HCT116 (cell line): Measurements from ENCODE around the gene TRHDE. TPM values are rescaled to one million over a fixed set of nuclear protein-coding genes. Genes with fewer than 3 reads are reported as not detected.

ENCODE experiments used
- ATAC-seq: fragments of 200-7000 bp; cut with Tn5 transposase; 2 replicates; pipeline ENCODE4 v1.9.1; 2020; ENCODE audit warnings: mild to moderate bottlenecking, moderate library complexity
- BruUV-seq: library from RNA; stranded (reverse); fragments of 400-500 nt; replicated peaks from 2 replicates; lab custom pipeline; 2021; lab: Mats Ljungman, UMichigan
- CTCF ChIA-PET: fragments of 300-600 bp; sonication (Branson Sonifier 250); formaldehyde crosslinking; loops from one replicate; lab custom pipeline; 2021; ENCODE audit warnings: antibody characterized with exemption; lab: Charles Lee
- POLR2A ChIA-PET: fragments of 300-600, 350-600 bp; sonication (Branson Sonifier 250); formaldehyde crosslinking; loops from one replicate; lab custom pipeline; 2021; ENCODE audit warnings: antibody characterized with exemption; lab: Charles Lee
- RAD21 ChIA-PET, 2 experiments: fragments of 300-600 bp; sonication (Branson Sonifier 250); formaldehyde crosslinking; loops; one replicate each; lab custom pipeline; 2023; ENCODE audit warnings: low total read pairs in 2 of 2; ENCODE audit not compliant: uncharacterized antibody in 2 of 2, unreplicated experiment in 2 of 2, low non-redundant PET in 1 of 2; lab: Charles Lee
- DNase-seq: peaks from one replicate; pipeline ENCODE4 v3.0.0-alpha.2; 2010; ENCODE audit warnings: low read depth, low spot score
- H2AFZ ChIP-seq: fragments of 200-600 bp; shearing (Covaris generic), sonication (generic); 2 replicates; pipeline ENCODE4 v1.6.1; 2017; ENCODE audit warnings: low read depth, mixed run types, mixed read lengths, antibody characterized with exemption, low read length; ENCODE audit not compliant: poor library complexity, severe bottlenecking
- H3K27ac ChIP-seq: 2 replicates; pipeline ENCODE4 v1.5.1; 2012; ENCODE audit warnings: low read depth, low read length
- H3K27me3 ChIP-seq: fragments of 200-600 bp; sonication (generic); 2 replicates; pipeline ENCODE4 v1.6.1; 2016; ENCODE audit warnings: mixed run types, low read length, mixed read lengths; ENCODE audit not compliant: insufficient read depth
- H3K36me3 ChIP-seq, 2 experiments: fragments of 200-500 bp in 1 of 2; fragments of 200-600 bp in 1 of 2; sonication (Bioruptor generic) in 1 of 2; sonication (generic) in 1 of 2; 2 replicates each; pipeline versions ENCODE4 v1.5.1 to v1.6.1; 2014 to 2016; ENCODE audit warnings: low read length in 2 of 2, inconsistent platforms in 1 of 2, mixed read lengths in 1 of 2, mixed run types in 1 of 2; ENCODE audit not compliant: insufficient read depth in 2 of 2, control insufficient read depth in 1 of 2
- H3K4me1 ChIP-seq, 2 experiments: fragments of 200-600 bp in 1 of 2; sonication (generic) in 1 of 2; 2 replicates each; pipeline versions ENCODE4 v1.5.1 to v1.6.1; 2012 to 2017; ENCODE audit warnings: low read length in 2 of 2, inconsistent platforms in 1 of 2, mild to moderate bottlenecking in 1 of 2, mixed read lengths in 1 of 2, mixed run types in 1 of 2, moderate library complexity in 1 of 2; ENCODE audit not compliant: insufficient read depth in 2 of 2, control insufficient read depth in 1 of 2
- H3K4me2 ChIP-seq: fragments of 200-600 bp; sonication (generic); 2 replicates; pipeline ENCODE4 v1.6.1; 2017; ENCODE audit warnings: mixed run types, low read length, mixed read lengths
- H3K4me3 ChIP-seq, 2 experiments: fragments of 200-600 bp in 1 of 2; sonication (generic) in 1 of 2; replicated peaks in 1 of 2; 2 replicates each; pipeline ENCODE4 v1.5.1; 2011 to 2016; ENCODE audit warnings: low read length in 2 of 2, control low read depth in 1 of 2, low read depth in 1 of 2, mild to moderate bottlenecking in 1 of 2, mixed read lengths in 1 of 2, mixed run types in 1 of 2
- H3K79me2 ChIP-seq: fragments of 200-600 bp; sonication (generic); 2 replicates; pipeline ENCODE4 v1.6.1; 2017; ENCODE audit warnings: mild to moderate bottlenecking, mixed run types, low read length, moderate library complexity, mixed read lengths; ENCODE audit not compliant: insufficient read depth
- H3K9ac ChIP-seq: fragments of 200-600 bp; sonication (generic); 2 replicates; pipeline ENCODE4 v1.6.1; 2016; ENCODE audit warnings: low read length, mixed read lengths
- H3K9me2 ChIP-seq: fragments of 200-600 bp; sonication (generic), shearing (Covaris generic); 2 replicates; pipeline ENCODE4 v1.6.1; 2017; ENCODE audit warnings: mixed run types, mild to moderate bottlenecking, moderate library complexity; ENCODE audit not compliant: insufficient read depth
- H3K9me3 ChIP-seq, 2 experiments: fragments of 200-500 bp in 1 of 2; fragments of 200-600 bp in 1 of 2; sonication (Bioruptor generic) in 1 of 2; sonication (generic) in 1 of 2; 2 replicates each; pipeline ENCODE4 v1.6.1; 2014 to 2017; ENCODE audit warnings: low read length in 2 of 2, mixed read lengths in 2 of 2, inconsistent platforms in 1 of 2, low read depth in 1 of 2, mild to moderate bottlenecking in 1 of 2, mixed run types in 1 of 2, moderate library complexity in 1 of 2; ENCODE audit not compliant: control insufficient read depth in 1 of 2, insufficient read depth in 1 of 2
- H4K20me1 ChIP-seq: fragments of 200-600 bp; sonication (generic), shearing (Covaris generic); 2 replicates; pipeline ENCODE4 v1.6.1; 2017; ENCODE audit warnings: mixed run types, mild to moderate bottlenecking, moderate library complexity; ENCODE audit not compliant: insufficient read depth
- CBX3 ChIP-seq: IDR thresholded peaks from 2 replicates; pipeline ENCODE4 v1.6.1; 2012; ENCODE audit warnings: low read depth
- CTCF ChIP-seq, 3 experiments: fragments of 200-600 bp in 1 of 3; sonication (generic) in 1 of 3; IDR thresholded peaks in 2 of 3; conservative IDR thresholded peaks in 1 of 3; 2 replicates each; pipeline ENCODE4 v1.5.1; 2012 to 2017; ENCODE audit warnings: low read depth in 2 of 3, low read length in 2 of 3, antibody characterized with exemption in 1 of 3, borderline replicate concordance in 1 of 3, control low read depth in 1 of 3, mild to moderate bottlenecking in 1 of 3, mixed read lengths in 1 of 3, mixed run types in 1 of 3, moderate library complexity in 1 of 3; ENCODE audit not compliant: insufficient read depth in 1 of 3
- ELF1 ChIP-seq: IDR thresholded peaks from 2 replicates; pipeline ENCODE4 v1.6.1; 2012; ENCODE audit warnings: low read depth, borderline replicate concordance
- EZH2 ChIP-seq: fragments of 200-600 bp; sonication (generic); IDR thresholded peaks from 2 replicates; pipeline ENCODE4 v1.6.1; 2017; ENCODE audit warnings: antibody characterized with exemption, mixed run types
- EZH2phosphoT487 ChIP-seq: fragments of 200-600 bp; IDR thresholded peaks from 2 replicates; pipeline ENCODE4 v1.6.1; 2018; ENCODE audit warnings: antibody characterized with exemption, borderline replicate concordance
- FOSL1 ChIP-seq: IDR thresholded peaks from 2 replicates; pipeline ENCODE4 v1.6.1; 2012; ENCODE audit warnings: low read depth
- JUND ChIP-seq: IDR thresholded peaks from 2 replicates; pipeline ENCODE4 v1.6.1; 2012
- MAX ChIP-seq: IDR thresholded peaks from 2 replicates; pipeline ENCODE4 v1.6.1; 2012
- POLR2A ChIP-seq: IDR thresholded peaks from 2 replicates; pipeline ENCODE4 v1.7.0; 2011; ENCODE audit warnings: borderline replicate concordance; ENCODE audit not compliant: insufficient read depth, insufficient read length; ENCODE audit errors: extremely low read depth
- RAD21 ChIP-seq: IDR thresholded peaks from 2 replicates; pipeline ENCODE4 v1.6.1; 2012; ENCODE audit warnings: low read depth, mild to moderate bottlenecking
- SIN3A ChIP-seq: IDR thresholded peaks from 2 replicates; pipeline ENCODE4 v1.6.1; 2012; ENCODE audit warnings: low read depth
- SRF ChIP-seq: IDR thresholded peaks from 2 replicates; pipeline ENCODE4 v1.6.1; 2012; ENCODE audit warnings: low read depth
- TCF7L2 ChIP-seq: IDR thresholded peaks from 2 replicates; pipeline ENCODE4 v1.7.0; 2011; ENCODE audit warnings: borderline replicate concordance, inconsistent platforms; ENCODE audit not compliant: insufficient read depth, insufficient read length; ENCODE audit errors: extremely low read depth
- ZFX ChIP-seq: fragments of 450-650 bp; IDR thresholded peaks from 2 replicates; pipeline ENCODE4 v1.6.1; 2017
- ZNF274 ChIP-seq: fragments of 200-500 bp; sonication (Bioruptor generic); IDR thresholded peaks from 2 replicates; pipeline ENCODE4 v1.6.1; 2014; ENCODE audit warnings: mild to moderate bottlenecking, low read depth, low read length, inconsistent platforms
- intact Hi-C: fragments of 100-400 bp; cut with micrococcal nuclease; formaldehyde crosslinking; loops from 2 replicates; pipeline ENCODE4 v1.10.0; 2022
- total RNA-seq: library from RNA; stranded (reverse); gene quantifications from one replicate; pipeline ENCODE4 v1.2.1, GENCODE V29; 2021; ENCODE audit not compliant: unreplicated experiment

TRHDE gene
- total RNA-seq, 1 experiment from 2014 or later = 2.9 TPM

GRCh38 chr12:72448089-72448488 lies 175.9 kb downstream of the TRHDE start:
- RAD21 ChIA-PET = no interaction called here
- Histone ChIP-seq H3K4me3 (no peak overlapping the region), H3K4me2 (no peak overlapping the region), H3K9me3 (no peaks in the 10 kb centered on the region), H3K4me1 (no peaks in the 10 kb centered on the region), H3K79me2 (no peaks in the 10 kb centered on the region), H4K20me1 (no peaks in the 10 kb centered on the region), H3K36me3 (no peaks in the 10 kb centered on the region), H3K9me2 (no peaks in the 10 kb centered on the region), H3K27me3 (no peaks in the 10 kb centered on the region), H3K27ac (no peak overlapping the region), H3K9ac (no peak overlapping the region), H2AFZ (no peak overlapping the region)
- no peak for TF ChIP-seq CTCF (IDR thresholded peaks at IDR 0.05 in 2 of 3, conservative IDR thresholded peaks at IDR 0.05 in 1 of 3; ENCODE audit: borderline replicate concordance in 1 of 3, insufficient read depth in 1 of 3, low read depth in 2 of 3, low read length in 2 of 3)
- no peak for TF ChIP-seq TCF7L2
- TF ChIP-seq FOSL1 = no peak
- TF ChIP-seq SRF = no peak
- TF ChIP-seq MAX = no peak
- no peak for TF ChIP-seq CBX3
- TF ChIP-seq ELF1 = no peak
- no peak for TF ChIP-seq ZNF274
- TF ChIP-seq RAD21 = no peak
- TF ChIP-seq EZH2phosphoT487 = no peak
- no peak for TF ChIP-seq ZFX
- no peak for TF ChIP-seq EZH2
- no peak for TF ChIP-seq SIN3A
- no peak for TF ChIP-seq JUND
- no peak for TF ChIP-seq POLR2A
- CTCF ChIA-PET = no interaction called here
- no TSS peak for BruUV-seq
- POLR2A ChIA-PET = no interaction called here
- intact Hi-C loops = no loop called here
- ATAC-seq (no peak), DNase-seq (no peak)
